Thyroid gland (tissue), 4 donors: ENCODE data around the gene SOD2. TPM values are rescaled to one million over a fixed set of nuclear protein-coding genes. Genes with fewer than 3 reads are reported as not detected.
"Not testable (repeated sequence)": the region's sequence is repeated elsewhere in the genome, so short reads cannot be mapped to it uniquely, and the experiment has no call there.

ENCODE experiments used
- DNase-seq, 2 donors: peaks; one replicate each; pipeline ENCODE4 v3.0.0-alpha.2; 2019
- H3K27ac ChIP-seq, 3 donors: fragments of 200-600 bp; sonication (generic); 1 replicate in 2 of 3; 2 replicates in 1 of 3; pipeline ENCODE4 v1.5.1; 2016 to 2019; ENCODE audit warnings: mild to moderate bottlenecking in 1 of 3, moderate library complexity in 1 of 3
- H3K27me3 ChIP-seq: fragments of 200-600 bp; sonication (generic); one replicate; pipeline ENCODE4 v1.5.1; 2019
- H3K36me3 ChIP-seq, 2 donors: fragments of 200-600 bp; sonication (generic); one replicate each; pipeline ENCODE4 v1.5.1; 2016 to 2019
- H3K4me1 ChIP-seq, 2 donors: fragments of 200-600 bp; sonication (generic); one replicate each; pipeline ENCODE4 v1.5.1; 2017 to 2019
- H3K4me3 ChIP-seq, 3 donors: fragments of 200-600 bp; sonication (generic); replicated peaks in 1 of 3; 1 replicate in 2 of 3; 2 replicates in 1 of 3; pipeline ENCODE4 v1.5.1; 2016; ENCODE audit warnings: mild to moderate bottlenecking in 1 of 3
- H3K9me3 ChIP-seq: fragments of 200-600 bp; sonication (generic); one replicate; pipeline ENCODE4 v1.5.1; 2017
- CTCF ChIP-seq, 6 experiments: fragments of 200-600 bp in 3 of 6; fragments of 450-650 bp in 3 of 6; sonication (generic) in 3 of 6; IDR thresholded peaks; one replicate each; pipeline ENCODE4 v1.5.1; 2016 to 2019; ENCODE audit warnings: antibody characterized with exemption in 6 of 6, mild to moderate bottlenecking in 2 of 6, inconsistent platforms in 1 of 6, moderate library complexity in 1 of 6
- POLR2A ChIP-seq, 2 donors: fragments of 450-650 bp; IDR thresholded peaks; one replicate each; pipeline ENCODE4 v1.6.1; 2017; ENCODE audit warnings: antibody characterized with exemption in 2 of 2, mild to moderate bottlenecking in 2 of 2, moderate library complexity in 1 of 2
- WGBS, 2 donors: methylation state at CpG; one replicate each; pipeline ENCODE4 v1.1.5; 2017; 5-methylcytosine and 5-hydroxymethylcytosine counted together
- intact Hi-C: fragments of 100-400 bp; cut with DNase I; formaldehyde crosslinking; loops from one replicate; pipeline ENCODE4 v1.15.1; 2023
- total RNA-seq, 4 donors: library from RNA; depleted of rRNA; stranded (reverse); fragments of >200 nt; gene quantifications; one replicate each; pipeline ENCODE4 v1.2.3, GENCODE V29; 2016

The SOD2 gene
- total RNA-seq, 4 donors from 2014 or later = 132 to 601 (median 296) TPM

- Histone ChIP-seq H3K4me3 (no peak overlapping the region), H3K27me3 (no peaks in the 10 kb centered on the region), H3K4me1 (peaks cover 3 to 10% of the 10 kb centered on the region in 2 donors), H3K36me3 (no peaks in the 10 kb centered on the region), H3K27ac (no peak overlapping the region), H3K9me3 (no peaks in the 10 kb centered on the region)
- intact Hi-C loops = loop anchor here (10.0 kb wide), 1 partner anchor 62 kb away; the partner anchor contains the start of gene TCP1
- no peak for TF ChIP-seq CTCF (IDR thresholded peaks at IDR 0.05)
- no peak for TF ChIP-seq POLR2A (IDR thresholded peaks at IDR 0.05)
- DNase-seq = no peak
Measured at GRCh38 chr6:159722655-159723054, 29.6 kb upstream of the SOD2 start.

- intact Hi-C loops = loop anchor here (10.0 kb wide), 1 partner anchor 63 kb away; the partner anchor contains the start of gene TCP1
- not testable (repeated sequence) for H3K4me3 ChIP-seq, H3K9me3 ChIP-seq, DNase-seq, H3K36me3 ChIP-seq, H3K27me3 ChIP-seq, H3K27ac ChIP-seq
- WGBS, 2 donors = 90 to 96% methylated on average over 3 of the region's 3 CpGs
- H3K4me1 ChIP-seq = peaks cover 3 to 13% of the 10 kb centered on the region in 2 donors
Measured at GRCh38 chr6:159721981-159722380, 28.9 kb upstream of the SOD2 start.

DNA sequence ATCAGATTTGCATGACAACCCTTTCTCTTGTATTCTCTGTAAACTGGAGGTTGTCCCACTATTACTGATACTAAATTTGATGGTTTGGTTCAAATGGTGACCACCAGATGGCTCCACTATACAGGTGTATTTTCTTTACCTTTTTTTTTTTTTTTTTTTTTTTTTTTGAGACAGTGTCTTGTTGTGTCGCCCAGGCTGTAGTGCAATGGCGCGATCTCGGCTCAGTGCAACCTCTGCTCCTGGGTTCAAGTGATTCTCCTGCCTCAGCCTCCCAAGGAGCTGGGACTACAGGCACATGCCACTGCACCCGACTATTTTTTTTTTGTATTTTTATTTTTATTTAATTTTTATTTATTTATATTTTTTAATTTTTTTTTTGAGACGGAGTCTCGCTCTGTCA lies 27.7 kb upstream of the SOD2 start:
- Histone ChIP-seq H3K27me3 (no peaks in the 10 kb centered on the region), H3K27ac (no peak overlapping the region), H3K4me3 (no peak overlapping the region), H3K9me3 (no peaks in the 10 kb centered on the region), H3K36me3 (no peaks in the 10 kb centered on the region), H3K4me1 (peaks cover 0 to 13% of the 10 kb centered on the region in 2 donors)
- intact Hi-C loops = loop anchor here (10.0 kb wide), 1 partner anchor 64 kb away; the partner anchor contains the start of gene TCP1
- WGBS, 2 donors = 48 to 51% methylated on average over 7 of the region's 7 CpGs
- TF ChIP-seq CTCF (IDR thresholded peaks at IDR 0.05) = peak in 3 of 6 experiments; percentile 37 to 52 (median 45)
- no peak for TF ChIP-seq POLR2A (IDR thresholded peaks at IDR 0.05)
- peak in 1 of 2 donors; percentile 14 for DNase-seq

GRCh38 chr6:159719287-159719686 lies 26.2 kb upstream of the SOD2 start:
- Histone ChIP-seq H3K27ac (no peak overlapping the region), H3K36me3 (no peaks in the 10 kb centered on the region), H3K9me3 (no peaks in the 10 kb centered on the region), H3K4me3 (no peak overlapping the region), H3K27me3 (no peaks in the 10 kb centered on the region), H3K4me1 (peaks cover 0 to 6% of the 10 kb centered on the region in 2 donors)
- intact Hi-C loops = no loop called here
- no peak for DNase-seq
- WGBS, 2 donors = 94 to 95% methylated on average over 7 of the region's 7 CpGs
- TF ChIP-seq CTCF (IDR thresholded peaks at IDR 0.05) = no peak
- no peak for TF ChIP-seq POLR2A (IDR thresholded peaks at IDR 0.05)

DNA sequence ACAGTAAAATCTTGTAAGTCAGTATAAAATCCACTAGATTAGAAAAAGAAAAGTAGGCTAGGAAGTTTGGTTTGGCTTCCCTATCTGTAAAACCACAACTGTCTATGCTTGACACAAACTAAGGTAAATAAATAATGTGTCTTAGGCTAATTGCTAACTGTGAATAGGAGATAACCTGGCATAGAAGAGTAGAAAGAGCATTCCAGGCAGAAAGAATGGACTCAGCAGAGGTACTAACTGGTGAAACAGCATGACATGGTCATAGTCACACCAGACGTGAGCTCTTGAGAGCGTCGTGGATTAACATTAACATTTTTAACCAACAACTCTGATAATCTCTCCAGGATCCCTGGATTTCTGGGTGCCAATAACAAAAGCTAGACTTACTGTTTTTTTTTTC lies 25.6 kb upstream of the SOD2 start:
- Histone ChIP-seq H3K4me1 (peaks cover 0 to 6% of the 10 kb centered on the region in 2 donors), H3K27me3 (no peaks in the 10 kb centered on the region), H3K27ac (no peak overlapping the region), H3K36me3 (no peaks in the 10 kb centered on the region), H3K4me3 (no peak overlapping the region), H3K9me3 (no peaks in the 10 kb centered on the region)
- no peak for TF ChIP-seq POLR2A (IDR thresholded peaks at IDR 0.05)
- no peak for TF ChIP-seq CTCF (IDR thresholded peaks at IDR 0.05)
- 72 to 76% methylated on average over 3 of the region's 3 CpGs for WGBS, 2 donors
- intact Hi-C loops = no loop called here
- no peak for DNase-seq
